Naive thymus-derived CD8-positive, alpha-beta T cell (primary cell): Measurements from ENCODE around the gene NCKAP5. TPM values are rescaled to one million over a fixed set of nuclear protein-coding genes. Genes with fewer than 3 reads are reported as not detected.
"Not testable (repeated sequence)": the region's sequence is repeated elsewhere in the genome, so short reads cannot be mapped to it uniquely, and the experiment has no call there.

Source experiments
- ATAC-seq, 2 donors: fragments of 150-1000 bp; cut with Tn5 transposase in 1 of 2; sonication (Bioruptor Pico), chemical (Tn5 transposase) in 1 of 2; 1 replicate in 1 of 2; 2 replicates in 1 of 2; pipeline ENCODE4 v1.10.0; 2021; ENCODE audit warnings: mild to moderate bottlenecking in 2 of 2, moderate library complexity in 2 of 2
- POLR2A ChIA-PET: fragments of 350-600 bp; sonication (Branson Sonifier 250); formaldehyde crosslinking; loops from one replicate; lab custom pipeline; 2021; ENCODE audit warnings: antibody characterized with exemption; lab: Charles Lee
- DNase-seq, 10 donors: peaks; one replicate each; pipeline versions ENCODE4 v3.0.0 to v3.0.0-alpha.2; 2020 to 2022
- H3K27ac Mint-ChIP-seq, 10 donors: one replicate each; pipeline ENCODE4 v1.8.0; 2020 to 2022; ENCODE audit warnings: mild to moderate bottlenecking in 10 of 10, mixed read lengths in 10 of 10, moderate library complexity in 4 of 10, inconsistent platforms in 1 of 10
- H3K27me3 Mint-ChIP-seq, 5 donors: one replicate each; pipeline ENCODE4 v1.8.0; 2021 to 2022; ENCODE audit warnings: mixed read lengths in 5 of 5
- H3K36me3 Mint-ChIP-seq, 3 donors: one replicate each; pipeline ENCODE4 v1.8.0; 2020 to 2022; ENCODE audit warnings: mixed read lengths in 3 of 3, mild to moderate bottlenecking in 2 of 3, inconsistent platforms in 1 of 3
- H3K4me1 Mint-ChIP-seq, 4 donors: one replicate each; pipeline ENCODE4 v1.8.0; 2021 to 2022; ENCODE audit warnings: mixed read lengths in 4 of 4
- H3K4me3 Mint-ChIP-seq, 10 donors: one replicate each; pipeline ENCODE4 v1.8.0; 2020 to 2022; ENCODE audit warnings: mild to moderate bottlenecking in 10 of 10, mixed read lengths in 10 of 10, moderate library complexity in 6 of 10, inconsistent platforms in 1 of 10
- H3K9me3 Mint-ChIP-seq, 9 donors: one replicate each; pipeline ENCODE4 v1.8.0; 2020 to 2022; ENCODE audit warnings: mixed read lengths in 9 of 9, mild to moderate bottlenecking in 3 of 9, inconsistent platforms in 1 of 9, moderate library complexity in 1 of 9
- polyA plus RNA-seq, 3 donors: library from polyadenylated mRNA; unstranded; fragments of 300-500 nt; fragmentation: Illumina TruSeq; gene quantifications; one replicate each; pipeline ENCODE4 v1.2.3, GENCODE V29; 2021
- total RNA-seq, 8 experiments: library from RNA in 2 of 8; stranded (reverse) in 2 of 8; gene quantifications; one replicate each; pipeline ENCODE4 v1.2.3 and lab custom pipeline; 2021 to 2026

NCKAP5 gene
- total and polyA plus RNA-seq, 5 experiments from 2014 or later, result not detected

- H3K4me1 Mint-ChIP-seq, result no peaks in the 10 kb centered on the region
- H3K36me3 Mint-ChIP-seq, result peaks cover 0 to 5% (median 0%) of the 10 kb centered on the region in 3 donors
- H3K27me3 Mint-ChIP-seq, result peaks cover 0 to 9% (median 0%) of the 10 kb centered on the region in 5 donors
- H3K27ac Mint-ChIP-seq, result no peak overlapping the region
- POLR2A ChIA-PET, result no interaction called here
- no peak overlapping the region for H3K4me3 Mint-ChIP-seq
- DNase-seq, result no peak
- no peak for ATAC-seq
- peaks cover 0 to 10% (median 0%) of the 10 kb centered on the region in 9 donors for H3K9me3 Mint-ChIP-seq
These were observed 842.5 kb downstream of the NCKAP5 start for GRCh38 chr2:132725748-132726147.

GRCh38 chr2:132725148-132725547, 843.1 kb downstream of the NCKAP5 start:
- POLR2A ChIA-PET, result no interaction called here
- ATAC-seq (no peak), DNase-seq (no peak)
- no peak overlapping the region for H3K4me3 Mint-ChIP-seq
- H3K4me1 Mint-ChIP-seq, result no peaks in the 10 kb centered on the region
- H3K27ac Mint-ChIP-seq, result no peak overlapping the region
- peaks cover 0 to 10% (median 0%) of the 10 kb centered on the region in 9 donors for H3K9me3 Mint-ChIP-seq
- H3K36me3 Mint-ChIP-seq, result peaks cover 0 to 5% (median 0%) of the 10 kb centered on the region in 3 donors
- peaks cover 0 to 9% (median 0%) of the 10 kb centered on the region in 5 donors for H3K27me3 Mint-ChIP-seq

- POLR2A ChIA-PET, result no interaction called here
- peaks cover 0 to 5% (median 0%) of the 10 kb centered on the region in 3 donors for H3K36me3 Mint-ChIP-seq
- ATAC-seq (no peak), DNase-seq (no peak)
- no peak overlapping the region for H3K27ac Mint-ChIP-seq
- H3K4me1 Mint-ChIP-seq, result no peaks in the 10 kb centered on the region
- H3K9me3 Mint-ChIP-seq, result peaks cover 0 to 10% (median 4%) of the 10 kb centered on the region in 9 donors
- peaks cover 0 to 8% (median 0%) of the 10 kb centered on the region in 5 donors for H3K27me3 Mint-ChIP-seq
- no peak overlapping the region for H3K4me3 Mint-ChIP-seq
These were observed 846.3 kb downstream of the NCKAP5 start for GRCh38 chr2:132721938-132722337.

GRCh38 chr2:132720393-132720792, 847.9 kb downstream of the NCKAP5 start:
- DNase-seq, result no peak
- POLR2A ChIA-PET, result no interaction called here
- no peak overlapping the region for H3K4me3 Mint-ChIP-seq
- no peak for ATAC-seq
- peaks cover 0 to 8% (median 0%) of the 10 kb centered on the region in 5 donors for H3K27me3 Mint-ChIP-seq
- peaks cover 0 to 10% (median 4%) of the 10 kb centered on the region in 9 donors for H3K9me3 Mint-ChIP-seq
- H3K36me3 Mint-ChIP-seq, result peaks cover 0 to 5% (median 0%) of the 10 kb centered on the region in 3 donors
- H3K4me1 Mint-ChIP-seq, result no peaks in the 10 kb centered on the region
- H3K27ac Mint-ChIP-seq, result no peak overlapping the region

- Mint-ChIP-seq H3K4me3 (no peak overlapping the region), H3K4me1 (no peaks in the 10 kb centered on the region), H3K27me3 (peaks cover 0 to 8% (median 0%) of the 10 kb centered on the region in 5 donors), H3K36me3 (peaks cover 0 to 5% (median 0%) of the 10 kb centered on the region in 3 donors), H3K27ac (no peak overlapping the region), H3K9me3 (peaks cover 0 to 10% (median 4%) of the 10 kb centered on the region in 9 donors)
- DNase-seq (no peak), ATAC-seq (no peak)
- POLR2A ChIA-PET, result no interaction called here
These were observed 848.8 kb downstream of the NCKAP5 start for GRCh38 chr2:132719480-132719879.

- Mint-ChIP-seq H3K27ac (no peak overlapping the region), H3K4me3 (no peak overlapping the region), H3K9me3 (peaks cover 0 to 6% (median 0%) of the 10 kb centered on the region in 9 donors), H3K36me3 (no peaks in the 10 kb centered on the region), H3K27me3 (peaks cover 0 to 3% (median 0%) of the 10 kb centered on the region in 5 donors), H3K4me1 (no peaks in the 10 kb centered on the region)
- POLR2A ChIA-PET, result no interaction called here
- DNase-seq, result no peak
- no peak for ATAC-seq
These were observed 851.3 kb downstream of the NCKAP5 start for GRCh38 chr2:132716954-132717353.

- no peak overlapping the region for H3K4me3 Mint-ChIP-seq
- peaks cover 0 to 3% (median 0%) of the 10 kb centered on the region in 5 donors for H3K27me3 Mint-ChIP-seq
- POLR2A ChIA-PET, result no interaction called here
- H3K27ac Mint-ChIP-seq, result no peak overlapping the region
- no peaks in the 10 kb centered on the region for H3K36me3 Mint-ChIP-seq
- DNase-seq (no peak), ATAC-seq (no peak)
- peaks cover 0 to 6% (median 0%) of the 10 kb centered on the region in 9 donors for H3K9me3 Mint-ChIP-seq
- H3K4me1 Mint-ChIP-seq, result no peaks in the 10 kb centered on the region
These were observed 852.6 kb downstream of the NCKAP5 start for GRCh38 chr2:132715386-132716351.

GRCh38 chr2:132703396-132703795, 864.9 kb downstream of the NCKAP5 start:
- H3K36me3 Mint-ChIP-seq, result no peaks in the 10 kb centered on the region
- ATAC-seq (no peak), DNase-seq (no peak)
- peaks cover 0 to 3% (median 0%) of the 10 kb centered on the region in 9 donors for H3K9me3 Mint-ChIP-seq
- no peak overlapping the region for H3K4me3 Mint-ChIP-seq
- H3K27ac Mint-ChIP-seq, result no peak overlapping the region
- H3K27me3 Mint-ChIP-seq, result peaks cover 0 to 9% (median 4%) of the 10 kb centered on the region in 5 donors
- no peaks in the 10 kb centered on the region for H3K4me1 Mint-ChIP-seq
- POLR2A ChIA-PET, result no interaction called here

GRCh38 chr2:132701810-132702209, 866.5 kb downstream of the NCKAP5 start:
- no peak overlapping the region for H3K4me3 Mint-ChIP-seq
- POLR2A ChIA-PET, result no interaction called here
- H3K9me3 Mint-ChIP-seq, result peaks cover 0 to 3% (median 0%) of the 10 kb centered on the region in 9 donors
- no peak overlapping the region for H3K27ac Mint-ChIP-seq
- ATAC-seq (no peak), DNase-seq (no peak)
- H3K4me1 Mint-ChIP-seq, result no peaks in the 10 kb centered on the region
- H3K27me3 Mint-ChIP-seq, result peaks cover 0 to 9% (median 0%) of the 10 kb centered on the region in 5 donors
- no peaks in the 10 kb centered on the region for H3K36me3 Mint-ChIP-seq

GRCh38 chr2:132699802-132700201, 868.5 kb downstream of the NCKAP5 start:
- POLR2A ChIA-PET, H3K9me3 Mint-ChIP-seq, ATAC-seq, H3K27me3 Mint-ChIP-seq, H3K27ac Mint-ChIP-seq, H3K36me3 Mint-ChIP-seq, H3K4me1 Mint-ChIP-seq, H3K4me3 Mint-ChIP-seq, DNase-seq: not testable (repeated sequence)

GRCh38 chr2:132698347-132698746, 869.9 kb downstream of the NCKAP5 start:
- H3K9me3 Mint-ChIP-seq, POLR2A ChIA-PET, H3K27me3 Mint-ChIP-seq, H3K4me3 Mint-ChIP-seq, DNase-seq, H3K4me1 Mint-ChIP-seq, ATAC-seq, H3K36me3 Mint-ChIP-seq, H3K27ac Mint-ChIP-seq: not testable (repeated sequence)

GRCh38 chr2:132697556-132698205, 870.6 kb downstream of the NCKAP5 start:
- POLR2A ChIA-PET, result no interaction called here
- H3K9me3 Mint-ChIP-seq, result peaks cover 0 to 10% (median 2%) of the 10 kb centered on the region in 9 donors
- DNase-seq, result no peak

GRCh38 chr2:132692816-132693215, 875.4 kb downstream of the NCKAP5 start:
- DNase-seq, result no peak
- no peak overlapping the region for H3K27ac Mint-ChIP-seq
- ATAC-seq, result no peak
- no peak overlapping the region for H3K4me3 Mint-ChIP-seq
- H3K27me3 Mint-ChIP-seq, result peaks cover 0 to 23% (median 2%) of the 10 kb centered on the region in 5 donors
- H3K36me3 Mint-ChIP-seq, result no peaks in the 10 kb centered on the region
- POLR2A ChIA-PET, result no interaction called here
- H3K4me1 Mint-ChIP-seq, result peaks cover 0 to 1% (median 0%) of the 10 kb centered on the region in 4 donors
- peaks cover 0 to 20% (median 4%) of the 10 kb centered on the region in 9 donors for H3K9me3 Mint-ChIP-seq

More at GRCh38 chr2:132697556-132698205, 870.6 kb downstream of the NCKAP5 start:
- no peak for ATAC-seq
- H3K4me3 Mint-ChIP-seq, result no peak overlapping the region
- H3K4me1 Mint-ChIP-seq, result peaks cover 0 to 1% (median 0%) of the 10 kb centered on the region in 4 donors
- no peak overlapping the region for H3K27ac Mint-ChIP-seq
- no peaks in the 10 kb centered on the region for H3K36me3 Mint-ChIP-seq
- peaks cover 0 to 12% (median 2%) of the 10 kb centered on the region in 5 donors for H3K27me3 Mint-ChIP-seq
